Measurements from ENCODE around the gene CAB39. TPM values are rescaled to one million over a fixed set of nuclear protein-coding genes. Genes with fewer than 3 reads are reported as not detected.

Gene CAB39
- total and polyA plus RNA-seq, 12 donors: 17.3 to 99.7 (median 90.0) TPM

DNA sequence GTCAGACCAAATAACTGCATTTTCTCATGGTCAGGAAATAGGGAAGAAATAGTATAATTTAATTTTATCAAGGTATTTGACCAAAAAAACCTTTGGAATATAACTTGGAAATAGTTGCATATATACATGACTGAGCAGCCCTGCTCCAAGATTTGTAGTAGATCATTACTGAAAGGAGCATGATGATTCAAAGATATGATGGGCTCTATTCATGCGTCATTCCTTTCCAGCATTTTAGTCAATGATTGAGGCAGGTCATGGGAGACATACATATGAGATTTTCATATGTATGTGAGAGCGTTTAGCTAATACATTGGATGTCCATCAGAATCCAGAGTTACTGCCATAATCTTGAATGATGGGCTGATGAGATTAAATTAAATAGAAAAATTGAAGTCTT, 74.5 kb downstream of the CAB39 start:
- intact Hi-C loops (cut with DNase I): no loop called here
- Histone ChIP-seq H3K9me3 (peaks cover 0 to 41% (median 9%) of the 10 kb centered on the region in 11 donors), H3K27me3 (no peaks in the 10 kb centered on the region), H3K27ac (no peak overlapping the region), H3K36me3 (peaks cover 0 to 46% (median 0%) of the 10 kb centered on the region in 9 donors), H3K4me1 (peaks cover 0 to 37% (median 23%) of the 10 kb centered on the region in 9 donors), H3K4me3 (no peak overlapping the region)
- ATAC-seq: no peak
- TF ChIP-seq CTCF (IDR thresholded peaks at IDR 0.05): no peak
- DNase-seq: no peak
- 95 to 98% methylated on average over 2 of the region's 2 CpGs for WGBS, 2 donors

DNA sequence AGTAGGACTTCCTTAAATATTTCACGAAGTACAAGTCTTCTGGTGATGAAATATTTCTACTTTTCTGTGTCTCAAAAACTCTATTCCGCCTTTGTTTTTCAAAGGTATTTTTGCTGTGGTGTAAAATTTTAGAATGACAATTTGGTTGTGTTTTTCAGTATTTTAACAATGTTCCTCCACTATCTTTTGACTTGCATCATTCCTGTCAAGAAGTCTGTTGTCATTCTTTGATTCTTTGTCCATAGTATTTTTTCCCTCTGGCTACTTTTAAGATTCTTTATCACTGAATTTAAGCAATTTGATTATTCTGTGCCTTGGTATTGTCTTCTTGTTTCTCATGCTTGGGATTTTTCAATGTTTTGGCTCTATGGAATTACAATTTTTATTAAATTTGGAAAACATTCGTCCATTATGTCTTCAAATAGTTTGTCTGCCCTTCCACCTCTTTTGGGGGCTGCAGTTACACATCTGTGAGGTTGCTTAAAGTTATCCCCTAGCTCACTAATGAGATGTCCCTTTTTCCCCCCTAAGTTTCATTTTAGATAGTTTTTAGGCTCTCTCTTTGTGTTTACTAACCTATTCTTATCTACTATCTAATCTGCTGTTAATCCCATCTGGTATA, 76.0 kb downstream of the CAB39 start:
- no peak overlapping the region for H3K4me3 ChIP-seq
- no peak for TF ChIP-seq CTCF (IDR thresholded peaks at IDR 0.05)
- intact Hi-C loops (cut with DNase I): no loop called here
- H3K27ac ChIP-seq: no peak overlapping the region
- no peak for DNase-seq
- peaks cover 0 to 57% (median 0%) of the 10 kb centered on the region in 9 donors for H3K36me3 ChIP-seq
- H3K9me3 ChIP-seq: peaks cover 0 to 41% (median 9%) of the 10 kb centered on the region in 11 donors
- H3K4me1 ChIP-seq: peaks cover 0 to 52% (median 29%) of the 10 kb centered on the region in 9 donors
- no peak for ATAC-seq
- H3K27me3 ChIP-seq: no peaks in the 10 kb centered on the region
- WGBS, 2 donors: 97 to 98% methylated on average over 3 of the region's 3 CpGs

DNA sequence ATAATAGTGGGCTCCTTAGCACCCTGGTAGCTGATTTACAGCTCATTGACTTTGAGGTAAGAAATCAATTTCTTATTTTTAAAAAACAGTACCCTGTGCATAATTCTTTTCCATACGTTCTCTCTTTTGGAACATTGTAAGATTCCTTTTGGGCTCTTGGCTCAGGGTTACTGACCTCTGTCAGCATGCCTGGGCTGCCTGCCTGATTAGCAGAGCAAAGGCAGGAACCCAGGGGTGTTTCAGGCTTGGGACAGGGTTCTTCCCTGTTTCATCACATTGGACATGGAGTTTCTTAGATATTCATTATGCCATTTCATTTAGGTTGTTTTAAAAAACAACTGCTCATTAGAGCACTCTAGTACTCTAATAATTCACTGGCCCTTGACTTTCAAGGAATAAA, 78.3 kb downstream of the CAB39 start:
- no peaks in the 10 kb centered on the region for H3K27me3 ChIP-seq
- H3K27ac ChIP-seq: peak overlapping the region in 3 of 10 donors; percentile 12 to 48 (median 15)
- H3K4me3 ChIP-seq: no peak overlapping the region
- ATAC-seq (peak in 5 of 8 donors; percentile 42 to 70 (median 52)), DNase-seq (no peak)
- WGBS, 2 donors: 46 to 64% methylated on average over 1 of the region's 1 CpG
- peaks cover 0 to 64% (median 0%) of the 10 kb centered on the region in 9 donors for H3K36me3 ChIP-seq
- peaks cover 0 to 55% (median 33%) of the 10 kb centered on the region in 9 donors for H3K4me1 ChIP-seq
- TF ChIP-seq CTCF (IDR thresholded peaks at IDR 0.05): no peak
- intact Hi-C loops (cut with DNase I): loop anchor here in 2 of 10 donors (5.0 to 10.0 kb wide), 2 partner anchors 44 to 76 kb away; partner anchors contain the start of gene CAB39 (in 1 of the 2)
- peaks cover 0 to 32% (median 9%) of the 10 kb centered on the region in 11 donors for H3K9me3 ChIP-seq

GRCh38 chr2:230793572-230794359, 81.1 kb downstream of the CAB39 start:
- DNase-seq: peak; percentile 29 to 69
- peaks cover 0 to 64% (median 0%) of the 10 kb centered on the region in 9 donors for H3K36me3 ChIP-seq
- H3K9me3 ChIP-seq: peaks cover 0 to 11% (median 3%) of the 10 kb centered on the region in 11 donors
- no peak overlapping the region for H3K4me3 ChIP-seq
- H3K27me3 ChIP-seq: no peaks in the 10 kb centered on the region
- peak overlapping the region in 8 of 10 donors; percentile 13 to 86 (median 40) for H3K27ac ChIP-seq
- peaks cover 0 to 83% (median 54%) of the 10 kb centered on the region in 9 donors for H3K4me1 ChIP-seq
- peak; percentile 62 to 88 (median 78) for ATAC-seq
- WGBS, 2 donors: 76 to 83% methylated on average over 8 of the region's 8 CpGs
- no peak for TF ChIP-seq CTCF (IDR thresholded peaks at IDR 0.05)
- intact Hi-C loops (cut with DNase I): loop anchor here in 3 of 10 donors (2.0 to 10.0 kb wide), 3 partner anchors 46 to 81 kb away; partner anchors contain the start of gene CAB39 (in 2 of the 3)
